Breast epithelium (tissue), 4 donors: Measurements from ENCODE around the gene KIF5B. TPM values are rescaled to one million over a fixed set of nuclear protein-coding genes. Genes with fewer than 3 reads are reported as not detected.
"Not testable (repeated sequence)": the region's sequence is repeated elsewhere in the genome, so short reads cannot be mapped to it uniquely, and the experiment has no call there.

Experiments
- DNase-seq, 2 donors: peaks; one replicate each; pipeline ENCODE4 v3.0.0-alpha.2; 2019; ENCODE audit warnings: low spot score in 2 of 2
- H3K27ac ChIP-seq, 2 donors: fragments of 200-600 bp; sonication (generic) in 1 of 2; one replicate each; pipeline ENCODE4 v1.5.1; 2016 to 2019; ENCODE audit warnings: mild to moderate bottlenecking in 1 of 2
- H3K27me3 ChIP-seq, 2 donors: fragments of 200-600 bp; sonication (generic) in 1 of 2; one replicate each; pipeline versions ENCODE4 v1.5.1 to v1.6.0; 2017 to 2019; ENCODE audit warnings: control low read depth in 1 of 2, mild to moderate bottlenecking in 1 of 2
- H3K36me3 ChIP-seq: fragments of 200-600 bp; one replicate; pipeline ENCODE4 v1.5.1; 2019
- H3K4me1 ChIP-seq, 2 donors: fragments of 200-600 bp; sonication (generic); one replicate each; pipeline ENCODE4 v1.5.1; 2016 to 2019; ENCODE audit warnings: control low read depth in 1 of 2
- H3K4me3 ChIP-seq, 3 donors: fragments of 200-600 bp; sonication (generic); 1 replicate in 2 of 3; 2 replicates in 1 of 3; pipeline ENCODE4 v1.5.1; 2016 to 2019; ENCODE audit warnings: mild to moderate bottlenecking in 3 of 3, moderate library complexity in 2 of 3
- H3K9me3 ChIP-seq, 2 donors: fragments of 200-600 bp; sonication (generic) in 1 of 2; one replicate each; pipeline ENCODE4 v1.5.1; 2016 to 2019; ENCODE audit warnings: control low read depth in 1 of 2
- POLR2A ChIP-seq: fragments of 450-650 bp; IDR thresholded peaks from one replicate; pipeline ENCODE4 v1.6.1; 2016; ENCODE audit warnings: antibody characterized with exemption, mild to moderate bottlenecking, moderate library complexity
- POLR2AphosphoS5 ChIP-seq, 3 donors: sonication (generic); formaldehyde crosslinking; IDR thresholded peaks; one replicate each; pipeline ENCODE4 v1.6.1; 2017; ENCODE audit warnings: antibody characterized with exemption in 3 of 3
- intact Hi-C: fragments of 100-400 bp; cut with DNase I; formaldehyde crosslinking; loops from one replicate; pipeline ENCODE4 v1.15.1; 2023; ENCODE audit warnings: low total_unique reads
- total RNA-seq, 3 donors: library from RNA; depleted of rRNA; stranded (reverse); fragments of >200 nt; gene quantifications; one replicate each; pipeline ENCODE4 v1.1.0, GENCODE V29; 2016
- TF ChIP-seq, protein P1 (sequence below), 3 donors: fragments of 450-650 bp; IDR thresholded peaks; one replicate each; pipeline ENCODE4 v1.5.1; 2016 to 2017; ENCODE audit warnings: antibody characterized with exemption in 3 of 3, mild to moderate bottlenecking in 3 of 3, moderate library complexity in 3 of 3

Gene KIF5B
- total RNA-seq, 3 donors from 2014 or later = 104 to 115 (median 108) TPM

DNA sequence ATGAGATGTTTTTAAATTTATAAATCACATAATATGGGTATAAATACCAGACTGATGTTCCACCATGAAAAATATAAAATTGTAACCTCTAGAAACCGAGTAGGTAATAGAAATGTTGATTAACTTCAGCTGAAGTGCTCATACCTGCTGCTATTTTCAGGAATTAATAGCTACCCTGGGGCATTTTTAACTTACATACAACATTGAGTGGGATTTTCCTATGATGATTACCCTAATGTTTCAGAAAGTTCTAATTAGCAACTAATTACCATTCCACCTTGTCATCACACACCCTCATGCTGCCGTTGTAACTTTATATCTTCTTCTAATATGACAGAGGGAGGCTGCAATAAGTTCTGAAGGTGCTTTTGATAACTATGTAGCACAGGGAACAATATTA is 74.1 kb downstream of the KIF5B start:
- no peak for DNase-seq
- Histone ChIP-seq H3K9me3 (no peaks in the 10 kb centered on the region), H3K4me1 (no peaks in the 10 kb centered on the region), H3K27ac (no peak overlapping the region), H3K36me3 (no peaks in the 10 kb centered on the region), H3K4me3 (no peak overlapping the region), H3K27me3 (no peaks in the 10 kb centered on the region)
- TF ChIP-seq, protein P1, sequence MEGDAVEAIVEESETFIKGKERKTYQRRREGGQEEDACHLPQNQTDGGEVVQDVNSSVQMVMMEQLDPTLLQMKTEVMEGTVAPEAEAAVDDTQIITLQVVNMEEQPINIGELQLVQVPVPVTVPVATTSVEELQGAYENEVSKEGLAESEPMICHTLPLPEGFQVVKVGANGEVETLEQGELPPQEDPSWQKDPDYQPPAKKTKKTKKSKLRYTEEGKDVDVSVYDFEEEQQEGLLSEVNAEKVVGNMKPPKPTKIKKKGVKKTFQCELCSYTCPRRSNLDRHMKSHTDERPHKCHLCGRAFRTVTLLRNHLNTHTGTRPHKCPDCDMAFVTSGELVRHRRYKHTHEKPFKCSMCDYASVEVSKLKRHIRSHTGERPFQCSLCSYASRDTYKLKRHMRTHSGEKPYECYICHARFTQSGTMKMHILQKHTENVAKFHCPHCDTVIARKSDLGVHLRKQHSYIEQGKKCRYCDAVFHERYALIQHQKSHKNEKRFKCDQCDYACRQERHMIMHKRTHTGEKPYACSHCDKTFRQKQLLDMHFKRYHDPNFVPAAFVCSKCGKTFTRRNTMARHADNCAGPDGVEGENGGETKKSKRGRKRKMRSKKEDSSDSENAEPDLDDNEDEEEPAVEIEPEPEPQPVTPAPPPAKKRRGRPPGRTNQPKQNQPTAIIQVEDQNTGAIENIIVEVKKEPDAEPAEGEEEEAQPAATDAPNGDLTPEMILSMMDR (IDR thresholded peaks at IDR 0.05) = no peak
- TF ChIP-seq POLR2AphosphoS5 (IDR thresholded peaks at IDR 0.05) (no peak), POLR2A (no peak)
- intact Hi-C loops = no loop called here

DNA sequence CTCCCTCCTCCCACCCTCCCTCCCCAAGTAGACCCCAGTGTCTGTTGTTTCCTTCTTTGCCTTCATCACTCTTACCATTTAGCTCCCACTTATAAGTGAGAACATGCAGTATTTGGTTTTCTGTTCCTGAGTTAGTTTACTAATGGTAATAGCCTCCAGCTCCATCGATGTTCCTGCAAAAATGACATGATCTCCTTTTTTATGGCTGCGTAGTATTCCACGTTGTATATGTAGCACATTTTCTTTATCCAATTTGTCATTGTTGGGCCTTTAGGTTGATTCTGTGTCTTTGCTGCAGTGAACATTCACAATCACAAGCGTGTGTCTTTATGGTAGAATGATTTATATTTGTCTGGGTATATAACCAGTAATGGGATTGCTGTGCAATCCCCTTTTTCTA is 75.8 kb downstream of the KIF5B start:
- intact Hi-C loops = no loop called here
- Histone ChIP-seq H3K27me3 (no peaks in the 10 kb centered on the region), H3K4me3 (no peak overlapping the region), H3K9me3 (no peaks in the 10 kb centered on the region), H3K27ac (no peak overlapping the region), H3K36me3 (no peaks in the 10 kb centered on the region), H3K4me1 (no peaks in the 10 kb centered on the region)
- DNase-seq = no peak
- TF ChIP-seq, protein P1 (IDR thresholded peaks at IDR 0.05) = no peak

DNA sequence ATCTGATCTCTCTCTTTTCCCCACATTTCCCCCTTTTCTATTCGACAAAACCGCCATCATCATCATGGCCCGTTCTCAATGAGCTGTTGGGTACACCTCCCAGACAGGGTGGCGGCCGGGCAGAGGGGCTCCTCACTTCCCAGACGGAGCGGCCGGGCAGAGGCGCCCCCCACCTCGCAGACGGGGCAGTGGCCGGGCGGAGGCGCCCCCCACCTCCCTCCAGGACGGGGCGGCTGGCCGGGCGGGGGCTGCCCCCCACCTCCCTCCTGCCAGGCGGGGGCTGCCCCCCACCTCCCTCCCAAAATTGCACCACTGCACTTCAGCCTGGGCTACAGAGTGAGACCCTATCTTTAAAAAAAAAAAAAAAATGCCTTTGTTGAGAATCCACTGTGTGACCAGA is 77.2 kb downstream of the KIF5B start:
- H3K4me3 ChIP-seq, H3K27me3 ChIP-seq, H3K27ac ChIP-seq, H3K9me3 ChIP-seq, DNase-seq, intact Hi-C loops, H3K4me1 ChIP-seq, H3K36me3 ChIP-seq: not testable (repeated sequence)

DNA sequence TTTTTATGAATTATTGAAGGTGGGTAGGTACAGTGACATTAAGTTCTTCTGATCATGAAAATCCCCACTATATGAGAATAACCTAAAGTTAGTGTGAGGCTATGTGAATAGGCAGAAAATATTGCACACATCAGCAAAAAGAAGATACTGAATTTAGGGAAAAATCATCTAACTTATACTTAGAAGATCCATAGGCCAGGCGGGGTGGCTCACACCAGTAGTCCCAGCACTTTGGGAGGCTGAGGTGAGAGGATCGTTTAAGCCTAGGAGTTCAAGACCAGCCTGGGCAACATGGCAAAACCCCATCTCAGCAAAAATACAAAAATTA is 78.1 kb downstream of the KIF5B start:
- H3K27ac ChIP-seq = no peak overlapping the region
- H3K4me3 ChIP-seq = no peak overlapping the region
- H3K9me3 ChIP-seq = no peaks in the 10 kb centered on the region
- no peak for DNase-seq
- H3K27me3 ChIP-seq = no peaks in the 10 kb centered on the region
- intact Hi-C loops = no loop called here
- H3K4me1 ChIP-seq = no peaks in the 10 kb centered on the region
- TF ChIP-seq POLR2AphosphoS5 (IDR thresholded peaks at IDR 0.05) = no peak
- TF ChIP-seq, protein P1 (IDR thresholded peaks at IDR 0.05) = no peak
- TF ChIP-seq POLR2A = no peak
- no peaks in the 10 kb centered on the region for H3K36me3 ChIP-seq

DNA sequence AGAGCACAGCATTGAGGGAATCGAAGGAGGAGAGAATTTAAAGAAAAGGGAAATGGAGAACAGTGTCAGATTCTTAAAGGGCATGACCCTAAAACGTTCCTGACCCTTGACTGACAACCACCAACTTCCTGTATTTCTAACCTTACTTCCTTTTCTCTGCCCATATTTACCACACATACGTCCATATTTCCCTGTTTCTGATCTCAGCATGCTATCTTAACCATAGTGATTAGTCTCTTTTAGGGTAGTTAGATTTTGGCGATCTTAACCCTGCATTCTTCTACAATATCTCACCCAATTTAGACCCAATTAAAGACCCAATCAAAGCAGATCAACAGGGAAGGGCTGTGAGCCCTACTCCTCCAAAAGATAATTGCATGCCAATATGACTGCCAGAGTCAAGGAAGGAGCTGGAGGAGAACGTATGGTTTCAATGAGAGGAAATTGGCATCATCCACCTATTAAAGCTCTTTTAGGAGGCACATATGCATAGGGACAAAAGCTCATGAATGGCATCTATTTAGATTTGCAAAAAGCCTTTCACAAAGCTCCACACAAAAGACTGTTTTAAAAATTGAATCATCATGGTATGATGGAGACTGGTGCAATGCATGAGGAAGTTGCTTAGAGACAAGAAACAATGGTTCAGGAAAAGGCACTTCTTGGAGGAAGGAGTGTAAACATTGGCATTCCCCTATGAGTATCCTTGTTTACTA is 78.6 kb downstream of the KIF5B start:
- Histone ChIP-seq H3K9me3 (no peaks in the 10 kb centered on the region), H3K4me3 (no peak overlapping the region), H3K36me3 (no peaks in the 10 kb centered on the region), H3K27me3 (no peaks in the 10 kb centered on the region), H3K27ac (peak overlapping the region in 1 of 2 donors; percentile 64), H3K4me1 (no peaks in the 10 kb centered on the region)
- no peak for TF ChIP-seq POLR2AphosphoS5 (IDR thresholded peaks at IDR 0.05)
- no peak for TF ChIP-seq POLR2A
- TF ChIP-seq, protein P1 (IDR thresholded peaks at IDR 0.05) = no peak
- intact Hi-C loops = no loop called here
- DNase-seq = no peak
